ENCODE data around the gene PCDH15.

DNA sequence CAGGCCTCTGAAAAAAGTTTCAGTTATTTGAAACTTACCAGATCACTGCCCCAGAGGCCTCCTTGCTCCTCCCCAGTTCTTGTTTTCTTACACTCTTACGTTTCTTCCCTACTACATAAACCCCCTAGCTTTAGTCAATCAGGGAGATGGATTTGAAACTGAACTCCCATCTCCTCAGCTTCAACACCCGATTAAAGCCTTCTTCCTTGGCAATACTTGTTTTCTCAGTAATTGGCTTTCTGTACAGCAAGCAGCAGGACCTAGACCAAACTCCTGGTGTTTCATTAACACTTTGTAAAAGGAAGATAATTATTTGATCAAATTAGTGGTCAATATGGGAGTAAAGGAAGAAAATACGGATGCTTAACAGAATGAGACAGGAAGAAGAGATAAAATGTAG, 870.4 kb downstream of the PCDH15 start:
- no peak for TF ChIP-seq POLR2AphosphoS5 (IDR thresholded peaks at IDR 0.05; ENCODE audit: low read depth)
- TF ChIP-seq, protein P1, sequence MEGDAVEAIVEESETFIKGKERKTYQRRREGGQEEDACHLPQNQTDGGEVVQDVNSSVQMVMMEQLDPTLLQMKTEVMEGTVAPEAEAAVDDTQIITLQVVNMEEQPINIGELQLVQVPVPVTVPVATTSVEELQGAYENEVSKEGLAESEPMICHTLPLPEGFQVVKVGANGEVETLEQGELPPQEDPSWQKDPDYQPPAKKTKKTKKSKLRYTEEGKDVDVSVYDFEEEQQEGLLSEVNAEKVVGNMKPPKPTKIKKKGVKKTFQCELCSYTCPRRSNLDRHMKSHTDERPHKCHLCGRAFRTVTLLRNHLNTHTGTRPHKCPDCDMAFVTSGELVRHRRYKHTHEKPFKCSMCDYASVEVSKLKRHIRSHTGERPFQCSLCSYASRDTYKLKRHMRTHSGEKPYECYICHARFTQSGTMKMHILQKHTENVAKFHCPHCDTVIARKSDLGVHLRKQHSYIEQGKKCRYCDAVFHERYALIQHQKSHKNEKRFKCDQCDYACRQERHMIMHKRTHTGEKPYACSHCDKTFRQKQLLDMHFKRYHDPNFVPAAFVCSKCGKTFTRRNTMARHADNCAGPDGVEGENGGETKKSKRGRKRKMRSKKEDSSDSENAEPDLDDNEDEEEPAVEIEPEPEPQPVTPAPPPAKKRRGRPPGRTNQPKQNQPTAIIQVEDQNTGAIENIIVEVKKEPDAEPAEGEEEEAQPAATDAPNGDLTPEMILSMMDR (conservative IDR thresholded peaks at IDR 0.05; ENCODE audit: low read depth in 2 of 2), result no peak
